HCT116 (cell line): ENCODE measurements around the gene ZNF160.

Experiments
- SP1 ChIP-seq: IDR thresholded peaks from 2 replicates; pipeline ENCODE4 v1.6.1; 2012; ENCODE audit warnings: low read depth
- TF ChIP-seq, protein P1 (sequence below), 3 experiments: fragments of 200-600 bp in 1 of 3; sonication (generic) in 1 of 3; IDR thresholded peaks in 2 of 3; conservative IDR thresholded peaks in 1 of 3; 2 replicates each; pipeline ENCODE4 v1.5.1; 2012 to 2017; ENCODE audit warnings: low read depth in 2 of 3, low read length in 2 of 3, antibody characterized with exemption in 1 of 3, borderline replicate concordance in 1 of 3, control low read depth in 1 of 3, mild to moderate bottlenecking in 1 of 3, mixed read lengths in 1 of 3, mixed run types in 1 of 3, moderate library complexity in 1 of 3; ENCODE audit not compliant: insufficient read depth in 1 of 3

DNA sequence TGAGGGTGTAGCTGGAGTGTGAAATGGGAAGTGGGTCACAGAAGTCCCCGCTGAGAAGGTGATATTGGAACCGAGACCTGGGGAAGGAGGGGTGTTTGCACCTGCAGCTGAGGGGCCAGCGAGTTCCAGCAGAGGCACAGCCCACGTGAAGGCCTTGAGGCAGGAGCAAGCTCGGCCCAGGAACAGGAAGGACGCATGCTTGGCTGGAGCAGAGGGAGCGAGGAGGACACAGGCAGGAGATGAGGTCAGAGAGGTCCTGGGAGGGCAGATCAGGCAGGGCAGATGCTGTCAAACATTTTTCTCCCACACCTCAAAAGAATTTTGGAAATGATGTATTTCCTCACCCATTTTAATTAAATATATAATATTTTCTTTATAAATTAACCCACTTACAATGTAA is 20.2 kb upstream of the ZNF160 start:
- TF ChIP-seq, protein P1, sequence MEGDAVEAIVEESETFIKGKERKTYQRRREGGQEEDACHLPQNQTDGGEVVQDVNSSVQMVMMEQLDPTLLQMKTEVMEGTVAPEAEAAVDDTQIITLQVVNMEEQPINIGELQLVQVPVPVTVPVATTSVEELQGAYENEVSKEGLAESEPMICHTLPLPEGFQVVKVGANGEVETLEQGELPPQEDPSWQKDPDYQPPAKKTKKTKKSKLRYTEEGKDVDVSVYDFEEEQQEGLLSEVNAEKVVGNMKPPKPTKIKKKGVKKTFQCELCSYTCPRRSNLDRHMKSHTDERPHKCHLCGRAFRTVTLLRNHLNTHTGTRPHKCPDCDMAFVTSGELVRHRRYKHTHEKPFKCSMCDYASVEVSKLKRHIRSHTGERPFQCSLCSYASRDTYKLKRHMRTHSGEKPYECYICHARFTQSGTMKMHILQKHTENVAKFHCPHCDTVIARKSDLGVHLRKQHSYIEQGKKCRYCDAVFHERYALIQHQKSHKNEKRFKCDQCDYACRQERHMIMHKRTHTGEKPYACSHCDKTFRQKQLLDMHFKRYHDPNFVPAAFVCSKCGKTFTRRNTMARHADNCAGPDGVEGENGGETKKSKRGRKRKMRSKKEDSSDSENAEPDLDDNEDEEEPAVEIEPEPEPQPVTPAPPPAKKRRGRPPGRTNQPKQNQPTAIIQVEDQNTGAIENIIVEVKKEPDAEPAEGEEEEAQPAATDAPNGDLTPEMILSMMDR (IDR thresholded peaks at IDR 0.05 in 2 of 3, conservative IDR thresholded peaks at IDR 0.05 in 1 of 3; ENCODE audit: borderline replicate concordance in 1 of 3, insufficient read depth in 1 of 3, low read depth in 2 of 3, low read length in 2 of 3): no peak
- no peak for TF ChIP-seq SP1
